ENCODE data around the gene GGA2. TPM values are rescaled to one million over a fixed set of nuclear protein-coding genes. Genes with fewer than 3 reads are reported as not detected.

GGA2 gene
- total and polyA plus RNA-seq, 4 experiments from 2014 or later, result 49.2 to 118 (median 81.6) TPM

DNA sequence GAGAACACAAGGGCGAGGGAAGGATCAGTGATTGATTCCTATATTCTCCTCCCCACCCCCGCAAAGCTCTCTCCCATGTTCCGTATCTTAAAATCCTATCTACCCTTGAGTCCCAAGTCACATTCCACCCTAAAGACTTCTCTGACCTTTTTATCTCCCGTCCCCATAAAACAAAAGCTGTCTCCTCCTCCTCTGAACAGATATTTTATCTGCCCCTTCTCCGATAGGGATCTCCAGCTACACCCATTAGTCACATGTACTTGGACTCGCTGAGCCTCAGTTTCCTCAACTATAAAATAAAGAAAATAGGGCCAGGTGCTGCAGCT is 12.8 kb downstream of the GGA2 start:
- CTCF ChIA-PET (ENCODE audit: partially characterized antibody), result interaction anchor here (1.4 kb wide), 1 partner anchor 10 kb away, joined by 4 read pairs; no protein-coding TSS in a partner anchor
- peaks cover 18 to 55% (median 36%) of the 10 kb centered on the region in 4 donors for H3K4me1 Mint-ChIP-seq

DNA sequence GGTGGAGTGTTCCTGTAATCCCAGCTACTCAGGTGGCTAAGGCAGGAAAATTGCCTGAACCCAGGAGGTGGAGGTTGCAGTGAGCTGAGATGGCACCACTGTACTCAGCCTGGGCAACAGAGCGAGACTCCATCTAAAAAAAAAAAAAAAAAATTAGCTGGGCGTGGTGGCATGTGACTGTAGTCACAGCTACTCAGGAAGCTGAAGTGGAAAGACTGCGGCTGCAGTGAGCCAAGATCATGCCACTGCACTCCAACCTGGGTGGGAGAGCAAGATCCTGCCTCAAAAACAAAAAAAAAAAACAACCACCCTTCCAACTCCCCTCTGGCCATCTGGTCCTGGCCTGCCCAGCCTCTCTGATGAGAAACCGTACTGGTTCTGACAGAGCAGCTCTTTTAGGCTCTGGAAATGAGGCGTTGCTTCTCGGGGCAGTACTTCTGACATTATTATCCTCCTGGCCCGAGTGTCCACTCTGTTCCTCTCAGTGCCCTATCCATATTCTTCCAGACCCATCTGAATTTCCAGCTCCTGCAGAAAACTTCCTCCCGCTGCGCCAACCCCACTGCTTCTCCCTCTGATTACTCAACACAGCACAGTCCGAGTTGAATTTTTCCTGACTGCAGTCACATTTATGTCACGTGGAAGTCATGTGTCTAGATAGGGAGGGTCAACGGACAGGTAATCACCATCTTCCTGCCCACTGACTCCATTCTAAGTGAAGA is 13.3 kb downstream of the GGA2 start:
- Histone ChIP-seq H3K36me3 (ENCODE audit: insufficient read depth, low read length) (peaks cover 39% of the 10 kb centered on the region), H3K4me1 (ENCODE audit: insufficient read depth, low read length) (peaks cover 40% of the 10 kb centered on the region), H3K27ac (ENCODE audit: low read depth, low read length) (no peak overlapping the region), H3K4me3 (ENCODE audit: low read length in 2 of 2) (no peak overlapping the region), H3K27me3 (ENCODE audit: insufficient read depth, low read length) (no peaks in the 10 kb centered on the region), H3K9me3 (ENCODE audit: control insufficient read depth in 1 of 2, low read length in 2 of 2) (no peaks in the 10 kb centered on the region)
- Mint-ChIP-seq H3K36me3 (peaks cover 35 to 46% of the 10 kb centered on the region in 2 donors), H3K4me3 (no peak overlapping the region), H3K27ac (peak overlapping the region in 3 of 7 donors; percentile 0 to 39 (median 19)), H3K4me1 (peaks cover 17 to 50% (median 32%) of the 10 kb centered on the region in 4 donors), H3K9me3 (no peaks in the 10 kb centered on the region), H3K27me3 (no peaks in the 10 kb centered on the region)
- no peak for DNase-seq
- POLR2A ChIA-PET (ENCODE audit: partially characterized antibody), result interaction anchor here (1.0 to 1.6 kb wide), 2 partner anchors 11 to 13 kb away, joined by 4 to 5 read pairs; partner anchors contain the start of gene GGA2
- CTCF ChIA-PET (ENCODE audit: partially characterized antibody), result interaction anchor here (1.4 kb wide), 1 partner anchor 10 kb away, joined by 4 read pairs; no protein-coding TSS in a partner anchor
- intact Hi-C loops (cut with micrococcal nuclease), result no loop called here

More for the DNA sequence above, 12.8 kb downstream of the GGA2 start:
- H3K27ac ChIP-seq (ENCODE audit: low read depth, low read length), result no peak overlapping the region
- Mint-ChIP-seq H3K27ac (peak overlapping the region in 4 of 7 donors; percentile 0 to 45 (median 32)), H3K9me3 (no peaks in the 10 kb centered on the region), H3K36me3 (peaks cover 30 to 44% of the 10 kb centered on the region in 2 donors), H3K27me3 (no peaks in the 10 kb centered on the region), H3K4me3 (peak overlapping the region in 1 of 8 donors; percentile 12)
- H3K36me3 ChIP-seq (ENCODE audit: insufficient read depth, low read length), result peaks cover 41% of the 10 kb centered on the region
- H3K4me3 ChIP-seq (ENCODE audit: low read length in 2 of 2), result no peak overlapping the region
- POLR2A ChIA-PET (ENCODE audit: partially characterized antibody), result interaction anchor here (1.0 to 1.6 kb wide), 2 partner anchors 10 to 13 kb away, joined by 4 to 5 read pairs; partner anchors contain the start of gene GGA2
- no peaks in the 10 kb centered on the region for H3K27me3 ChIP-seq (ENCODE audit: insufficient read depth, low read length)
- intact Hi-C loops (cut with micrococcal nuclease), result no loop called here
- no peaks in the 10 kb centered on the region for H3K9me3 ChIP-seq (ENCODE audit: control insufficient read depth in 1 of 2, low read length in 2 of 2)
- DNase-seq, result no peak
- H3K4me1 ChIP-seq (ENCODE audit: insufficient read depth, low read length), result peaks cover 45% of the 10 kb centered on the region

DNA sequence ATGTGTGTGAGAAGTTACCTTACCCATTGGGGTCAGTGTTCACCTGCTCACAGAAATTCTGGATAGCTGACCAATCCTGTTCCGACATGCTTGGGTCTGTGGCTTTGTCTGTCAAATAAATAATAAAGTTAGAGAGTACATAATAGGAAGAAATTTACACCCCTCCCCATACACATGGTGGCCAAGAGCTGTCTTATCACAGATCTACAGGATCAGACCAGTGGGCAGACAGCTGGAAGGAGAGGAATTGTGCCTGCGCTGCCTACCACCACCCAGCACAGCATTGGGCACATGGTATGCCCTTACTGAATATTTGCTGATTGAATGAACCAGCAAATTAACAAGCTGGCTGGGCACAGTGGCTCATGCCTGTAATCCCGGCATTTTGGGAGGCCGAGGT is 14.6 kb downstream of the GGA2 start:
- H3K4me1 ChIP-seq (ENCODE audit: insufficient read depth, low read length), result peaks cover 34% of the 10 kb centered on the region
- H3K27ac ChIP-seq (ENCODE audit: low read depth, low read length), result no peak overlapping the region

DNA sequence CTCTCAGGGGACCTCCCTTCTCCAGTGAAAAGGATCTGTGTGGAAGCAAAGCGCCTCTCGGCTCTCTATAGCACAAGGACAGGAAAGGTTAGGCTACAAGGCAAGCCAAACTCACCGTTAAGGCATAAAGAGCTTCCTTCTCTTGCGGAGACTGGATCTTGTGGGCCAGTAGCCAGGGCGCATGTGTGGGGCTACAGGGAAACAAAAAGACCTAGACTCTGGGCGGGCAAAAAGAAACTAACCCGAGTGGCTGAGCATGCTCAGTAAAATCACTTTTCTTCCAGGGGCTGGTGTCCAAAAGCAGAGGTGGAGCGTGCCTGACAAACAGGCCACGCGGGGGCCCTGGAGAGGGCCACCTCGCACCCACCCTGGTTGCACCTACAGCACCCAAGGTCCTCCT is 16.1 kb downstream of the GGA2 start:
- Histone ChIP-seq H3K27me3 (ENCODE audit: insufficient read depth, low read length) (no peaks in the 10 kb centered on the region), H3K4me3 (ENCODE audit: low read length in 2 of 2) (no peak overlapping the region), H3K9me3 (ENCODE audit: control insufficient read depth in 1 of 2, low read length in 2 of 2) (no peaks in the 10 kb centered on the region), H3K36me3 (ENCODE audit: insufficient read depth, low read length) (peaks cover 52% of the 10 kb centered on the region), H3K27ac (ENCODE audit: low read depth, low read length) (no peak overlapping the region), H3K4me1 (ENCODE audit: insufficient read depth, low read length) (peaks cover 24% of the 10 kb centered on the region)
- Mint-ChIP-seq H3K27ac (peak overlapping the region in 1 of 7 donors; percentile 48), H3K9me3 (no peaks in the 10 kb centered on the region), H3K4me3 (no peak overlapping the region), H3K4me1 (peaks cover 10 to 23% (median 16%) of the 10 kb centered on the region in 4 donors), H3K36me3 (peaks cover 52 to 62% of the 10 kb centered on the region in 2 donors), H3K27me3 (no peaks in the 10 kb centered on the region)
- DNase-seq, result no peak
- intact Hi-C loops (cut with micrococcal nuclease), result no loop called here
- ChIA-PET POLR2A (ENCODE audit: partially characterized antibody) (no interaction called here), CTCF (ENCODE audit: partially characterized antibody) (no interaction called here)

More for the DNA sequence above, 14.6 kb downstream of the GGA2 start:
- POLR2A ChIA-PET (ENCODE audit: partially characterized antibody), result no interaction called here
- Mint-ChIP-seq H3K4me3 (no peak overlapping the region), H3K27me3 (no peaks in the 10 kb centered on the region), H3K4me1 (peaks cover 15 to 37% (median 22%) of the 10 kb centered on the region in 4 donors), H3K9me3 (no peaks in the 10 kb centered on the region), H3K36me3 (peaks cover 43 to 51% of the 10 kb centered on the region in 2 donors), H3K27ac (peak overlapping the region in 1 of 7 donors; percentile 65)
- no peak for DNase-seq
- Histone ChIP-seq H3K36me3 (ENCODE audit: insufficient read depth, low read length) (peaks cover 47% of the 10 kb centered on the region), H3K9me3 (ENCODE audit: control insufficient read depth in 1 of 2, low read length in 2 of 2) (no peaks in the 10 kb centered on the region), H3K27me3 (ENCODE audit: insufficient read depth, low read length) (no peaks in the 10 kb centered on the region), H3K4me3 (ENCODE audit: low read length in 2 of 2) (no peak overlapping the region)
- CTCF ChIA-PET (ENCODE audit: partially characterized antibody), result interaction anchor here (0.6 kb wide), 1 partner anchor 111 kb away, joined by 3 read pairs; no protein-coding TSS in a partner anchor
- intact Hi-C loops (cut with micrococcal nuclease), result no loop called here

DNA sequence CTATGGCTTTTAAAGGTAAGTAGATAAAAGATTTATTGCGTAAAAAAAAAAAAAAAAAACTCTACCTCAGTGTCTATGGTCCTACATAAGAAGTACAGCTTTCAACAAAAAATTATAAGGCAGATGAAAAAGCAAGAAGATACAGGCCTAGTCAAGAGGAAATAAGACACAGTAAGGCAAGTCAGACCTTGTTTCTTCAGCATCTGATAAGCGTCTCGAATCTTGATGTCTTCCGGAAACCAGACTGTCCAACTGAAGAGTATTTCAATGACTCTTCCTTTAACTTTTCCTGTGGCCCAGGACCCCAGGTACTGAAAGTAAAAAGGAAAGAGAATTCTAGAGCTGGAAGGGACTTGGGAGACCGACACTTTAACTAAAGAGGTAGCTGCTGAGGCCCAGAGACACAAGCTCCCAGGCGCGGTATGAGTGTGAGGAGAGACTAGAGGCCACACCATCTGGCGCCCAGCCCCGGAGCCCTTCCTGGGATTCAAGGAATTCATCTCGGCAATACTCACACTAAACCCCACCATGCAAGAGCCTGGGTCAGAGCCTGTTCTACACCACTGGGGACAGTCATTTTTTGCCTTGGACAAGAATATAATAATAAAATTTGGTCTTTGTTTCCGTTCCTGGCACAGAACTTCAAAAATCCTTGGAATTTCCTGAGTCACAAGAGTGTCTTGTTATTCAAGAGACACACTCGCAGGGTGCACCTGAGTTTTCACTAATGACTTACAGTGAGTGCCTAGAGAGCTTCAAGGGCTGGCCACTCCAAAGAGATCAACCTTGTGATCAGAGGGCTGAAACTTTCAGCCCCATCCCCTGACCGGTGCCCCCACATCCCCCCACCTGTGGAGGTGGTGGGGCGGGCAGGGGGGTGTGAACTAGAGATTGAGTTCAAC is 18.6 kb downstream of the GGA2 start:
- no peaks in the 10 kb centered on the region for H3K9me3 Mint-ChIP-seq

DNA sequence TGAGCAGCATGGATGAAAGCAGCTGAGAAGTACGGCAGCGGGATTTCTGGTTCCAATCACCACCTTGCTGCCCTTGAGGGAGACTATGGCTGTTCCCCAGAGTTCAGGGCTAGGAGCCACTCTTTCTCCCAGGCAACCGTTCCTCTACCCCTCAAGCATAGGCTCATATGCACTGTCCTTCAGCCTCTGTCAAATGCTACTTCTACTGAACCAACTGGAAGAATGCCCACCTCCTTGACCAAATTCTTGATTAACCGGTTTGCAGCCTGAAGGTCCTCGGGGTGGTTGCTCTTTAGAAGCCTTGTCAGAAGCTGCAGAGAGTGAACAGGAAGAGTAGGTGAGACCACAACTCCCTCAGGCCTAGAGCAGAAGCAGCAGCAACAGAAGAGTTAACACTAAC is 23.8 kb downstream of the GGA2 start:
- no peak for DNase-seq
- Mint-ChIP-seq H3K36me3 (peaks cover 68 to 83% of the 10 kb centered on the region in 2 donors), H3K4me3 (no peak overlapping the region), H3K27me3 (no peaks in the 10 kb centered on the region), H3K4me1 (peaks cover 0 to 11% (median 3%) of the 10 kb centered on the region in 4 donors), H3K9me3 (no peaks in the 10 kb centered on the region), H3K27ac (peak overlapping the region in 2 of 7 donors; percentile 42 to 53)
- POLR2A ChIA-PET (ENCODE audit: partially characterized antibody), result no interaction called here
- CTCF ChIA-PET (ENCODE audit: partially characterized antibody), result no interaction called here
- Histone ChIP-seq H3K9me3 (ENCODE audit: control insufficient read depth in 1 of 2, low read length in 2 of 2) (no peaks in the 10 kb centered on the region), H3K36me3 (ENCODE audit: insufficient read depth, low read length) (peaks cover 78% of the 10 kb centered on the region), H3K27me3 (ENCODE audit: insufficient read depth, low read length) (no peaks in the 10 kb centered on the region), H3K4me1 (ENCODE audit: insufficient read depth, low read length) (peaks cover 6% of the 10 kb centered on the region), H3K27ac (ENCODE audit: low read depth, low read length) (no peak overlapping the region), H3K4me3 (ENCODE audit: low read length in 2 of 2) (no peak overlapping the region)
- intact Hi-C loops (cut with micrococcal nuclease), result no loop called here

More for the DNA sequence above, 18.6 kb downstream of the GGA2 start:
- Histone ChIP-seq H3K27ac (ENCODE audit: low read depth, low read length) (no peak overlapping the region), H3K9me3 (ENCODE audit: control insufficient read depth in 1 of 2, low read length in 2 of 2) (no peaks in the 10 kb centered on the region), H3K4me3 (ENCODE audit: low read length in 2 of 2) (no peak overlapping the region), H3K27me3 (ENCODE audit: insufficient read depth, low read length) (no peaks in the 10 kb centered on the region), H3K36me3 (ENCODE audit: insufficient read depth, low read length) (peaks cover 73% of the 10 kb centered on the region), H3K4me1 (ENCODE audit: insufficient read depth, low read length) (no peaks in the 10 kb centered on the region)
- no peak for DNase-seq
- intact Hi-C loops (cut with micrococcal nuclease), result no loop called here
- H3K27me3 Mint-ChIP-seq, result no peaks in the 10 kb centered on the region
- H3K4me3 Mint-ChIP-seq, result peak overlapping the region in 1 of 8 donors; percentile 11
- H3K36me3 Mint-ChIP-seq, result peaks cover 62 to 72% of the 10 kb centered on the region in 2 donors
- POLR2A ChIA-PET (ENCODE audit: partially characterized antibody), result no interaction called here
- peak overlapping the region in 2 of 7 donors; percentile 18 to 51 for H3K27ac Mint-ChIP-seq
- H3K4me1 Mint-ChIP-seq, result peaks cover 0 to 4% (median 0%) of the 10 kb centered on the region in 4 donors
- CTCF ChIA-PET (ENCODE audit: partially characterized antibody), result interaction anchor here (0.7 kb wide), 1 partner anchor 746 kb away, joined by 3 read pairs; no protein-coding TSS in a partner anchor

DNA sequence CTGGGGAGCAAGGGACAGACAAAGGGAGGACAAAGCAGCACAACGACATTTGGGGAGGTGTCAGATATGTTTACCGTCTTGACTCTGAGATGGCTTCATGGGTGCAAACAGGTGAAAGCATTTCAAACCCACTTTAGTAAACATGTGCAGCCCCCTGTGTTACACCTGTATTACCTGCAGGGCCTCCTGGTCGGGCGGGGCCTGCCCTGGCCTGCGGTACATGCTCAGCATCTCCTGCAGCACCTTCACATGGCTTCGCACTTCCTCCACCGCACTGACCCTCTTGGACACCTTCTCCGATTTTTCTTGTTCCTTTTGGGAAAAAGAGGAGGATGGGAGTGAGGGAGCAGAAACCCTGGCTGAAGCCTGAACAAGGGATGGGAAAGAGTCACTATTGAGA is 24.5 kb downstream of the GGA2 start:
- H3K9me3 ChIP-seq (ENCODE audit: control insufficient read depth in 1 of 2, low read length in 2 of 2), result no peaks in the 10 kb centered on the region
- H3K27me3 Mint-ChIP-seq, result no peaks in the 10 kb centered on the region
- peaks cover 6% of the 10 kb centered on the region for H3K4me1 ChIP-seq (ENCODE audit: insufficient read depth, low read length)
- H3K36me3 ChIP-seq (ENCODE audit: insufficient read depth, low read length), result peaks cover 80% of the 10 kb centered on the region
- ChIA-PET CTCF (ENCODE audit: partially characterized antibody) (no interaction called here), POLR2A (ENCODE audit: partially characterized antibody) (no interaction called here)
- no peak overlapping the region for H3K4me3 ChIP-seq (ENCODE audit: low read length in 2 of 2)
- no peaks in the 10 kb centered on the region for H3K9me3 Mint-ChIP-seq
- DNase-seq, result no peak
- intact Hi-C loops (cut with micrococcal nuclease), result no loop called here
- peaks cover 0 to 11% (median 3%) of the 10 kb centered on the region in 4 donors for H3K4me1 Mint-ChIP-seq
- no peak overlapping the region for H3K4me3 Mint-ChIP-seq
- H3K27ac ChIP-seq (ENCODE audit: low read depth, low read length), result no peak overlapping the region
- peaks cover 64 to 83% of the 10 kb centered on the region in 2 donors for H3K36me3 Mint-ChIP-seq
- H3K27ac Mint-ChIP-seq, result peak overlapping the region in 1 of 7 donors; percentile 4
- H3K27me3 ChIP-seq (ENCODE audit: insufficient read depth, low read length), result no peaks in the 10 kb centered on the region
